ENCODE results near the gene TP73.

DNA sequence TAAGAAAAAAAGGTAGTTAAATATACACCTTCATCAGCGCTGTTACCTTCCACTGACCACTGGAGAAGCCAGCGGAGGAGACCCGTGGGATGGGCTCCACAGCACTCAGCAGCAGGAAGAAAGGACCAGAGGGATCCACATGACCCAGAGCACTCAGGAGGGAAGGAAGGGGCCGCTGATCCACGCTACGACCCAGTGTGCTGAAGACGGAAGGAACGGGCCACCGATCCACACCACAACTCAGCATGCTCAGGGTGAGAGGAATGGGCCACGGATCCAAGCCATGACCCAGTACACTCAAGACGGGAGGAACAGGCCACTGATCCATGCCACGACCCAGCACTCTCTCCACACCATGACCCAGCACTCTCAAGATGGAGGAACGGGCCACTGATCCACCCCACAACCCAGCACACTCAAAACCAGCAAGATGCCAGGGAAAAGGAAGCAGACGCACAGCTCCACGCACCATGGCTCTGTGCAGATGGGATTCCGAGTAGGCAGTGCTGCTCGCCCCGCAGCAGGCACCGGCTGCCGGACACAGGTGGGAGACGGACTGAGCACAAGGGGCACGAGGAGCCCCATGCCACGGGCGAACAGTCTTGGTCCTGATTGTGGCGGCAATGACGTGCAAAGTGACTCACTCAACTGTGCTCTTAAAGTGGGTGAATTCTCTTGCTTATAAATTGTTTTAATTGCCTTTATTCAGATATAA lies 11.1 kb upstream of the TP73 start:
- TF ChIP-seq, protein P1, sequence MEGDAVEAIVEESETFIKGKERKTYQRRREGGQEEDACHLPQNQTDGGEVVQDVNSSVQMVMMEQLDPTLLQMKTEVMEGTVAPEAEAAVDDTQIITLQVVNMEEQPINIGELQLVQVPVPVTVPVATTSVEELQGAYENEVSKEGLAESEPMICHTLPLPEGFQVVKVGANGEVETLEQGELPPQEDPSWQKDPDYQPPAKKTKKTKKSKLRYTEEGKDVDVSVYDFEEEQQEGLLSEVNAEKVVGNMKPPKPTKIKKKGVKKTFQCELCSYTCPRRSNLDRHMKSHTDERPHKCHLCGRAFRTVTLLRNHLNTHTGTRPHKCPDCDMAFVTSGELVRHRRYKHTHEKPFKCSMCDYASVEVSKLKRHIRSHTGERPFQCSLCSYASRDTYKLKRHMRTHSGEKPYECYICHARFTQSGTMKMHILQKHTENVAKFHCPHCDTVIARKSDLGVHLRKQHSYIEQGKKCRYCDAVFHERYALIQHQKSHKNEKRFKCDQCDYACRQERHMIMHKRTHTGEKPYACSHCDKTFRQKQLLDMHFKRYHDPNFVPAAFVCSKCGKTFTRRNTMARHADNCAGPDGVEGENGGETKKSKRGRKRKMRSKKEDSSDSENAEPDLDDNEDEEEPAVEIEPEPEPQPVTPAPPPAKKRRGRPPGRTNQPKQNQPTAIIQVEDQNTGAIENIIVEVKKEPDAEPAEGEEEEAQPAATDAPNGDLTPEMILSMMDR (IDR thresholded peaks at IDR 0.05; ENCODE audit: poor library complexity, severe bottlenecking) = no peak
- no peak for TF ChIP-seq RAD21 (conservative IDR thresholded peaks at IDR 0.05)
- TF ChIP-seq, protein P2, sequence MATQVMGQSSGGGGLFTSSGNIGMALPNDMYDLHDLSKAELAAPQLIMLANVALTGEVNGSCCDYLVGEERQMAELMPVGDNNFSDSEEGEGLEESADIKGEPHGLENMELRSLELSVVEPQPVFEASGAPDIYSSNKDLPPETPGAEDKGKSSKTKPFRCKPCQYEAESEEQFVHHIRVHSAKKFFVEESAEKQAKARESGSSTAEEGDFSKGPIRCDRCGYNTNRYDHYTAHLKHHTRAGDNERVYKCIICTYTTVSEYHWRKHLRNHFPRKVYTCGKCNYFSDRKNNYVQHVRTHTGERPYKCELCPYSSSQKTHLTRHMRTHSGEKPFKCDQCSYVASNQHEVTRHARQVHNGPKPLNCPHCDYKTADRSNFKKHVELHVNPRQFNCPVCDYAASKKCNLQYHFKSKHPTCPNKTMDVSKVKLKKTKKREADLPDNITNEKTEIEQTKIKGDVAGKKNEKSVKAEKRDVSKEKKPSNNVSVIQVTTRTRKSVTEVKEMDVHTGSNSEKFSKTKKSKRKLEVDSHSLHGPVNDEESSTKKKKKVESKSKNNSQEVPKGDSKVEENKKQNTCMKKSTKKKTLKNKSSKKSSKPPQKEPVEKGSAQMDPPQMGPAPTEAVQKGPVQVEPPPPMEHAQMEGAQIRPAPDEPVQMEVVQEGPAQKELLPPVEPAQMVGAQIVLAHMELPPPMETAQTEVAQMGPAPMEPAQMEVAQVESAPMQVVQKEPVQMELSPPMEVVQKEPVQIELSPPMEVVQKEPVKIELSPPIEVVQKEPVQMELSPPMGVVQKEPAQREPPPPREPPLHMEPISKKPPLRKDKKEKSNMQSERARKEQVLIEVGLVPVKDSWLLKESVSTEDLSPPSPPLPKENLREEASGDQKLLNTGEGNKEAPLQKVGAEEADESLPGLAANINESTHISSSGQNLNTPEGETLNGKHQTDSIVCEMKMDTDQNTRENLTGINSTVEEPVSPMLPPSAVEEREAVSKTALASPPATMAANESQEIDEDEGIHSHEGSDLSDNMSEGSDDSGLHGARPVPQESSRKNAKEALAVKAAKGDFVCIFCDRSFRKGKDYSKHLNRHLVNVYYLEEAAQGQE (IDR thresholded peaks at IDR 0.05; ENCODE audit: borderline replicate concordance) = no peak

Measured in neural cell (in vitro differentiated cells).